ENCODE measurements around the gene MRPS24. TPM values are rescaled to one million over a fixed set of nuclear protein-coding genes. Genes with fewer than 3 reads are reported as not detected.

MRPS24 gene
- 100 to 1,000 TPM in 2 of 4 donors, 10 to 100 TPM in 2; 65.1 to 111 (median 95.6) TPM for total RNA-seq

GRCh38 chr7:43869006-43869866 is at the start of gene MRPS24:
TSS of gene MRPS24 (minus strand) at chr7:43869517. CDS start at chr7:43869495, 22 bp downstream.
- DNase-seq (ENCODE audit: low spot score in 2 of 2) = peak; percentile 97 to 98
- peaks cover 46% of the 10 kb centered on the region for H3K4me1 ChIP-seq
- no peaks in the 10 kb centered on the region for H3K9me3 ChIP-seq
- H3K27me3 ChIP-seq = no peaks in the 10 kb centered on the region
- TF ChIP-seq CTCF (IDR thresholded peaks at IDR 0.05) (no peak), POLR2A (IDR thresholded peaks at IDR 0.05) (peak in 1 of 2 donors; percentile 61), EP300 (IDR thresholded peaks at IDR 0.05) (no peak), POLR2AphosphoS5 (IDR thresholded peaks at IDR 0.05) (peak in 1 of 3 donors; percentile 65)
- H3K36me3 ChIP-seq = peaks cover 16% of the 10 kb centered on the region
- peak within 1 kb of the TSS; percentile 93 for H3K27ac ChIP-seq
- WGBS = 2% methylated on average over 34 of the region's 81 CpGs
- H3K4me3 ChIP-seq = peak within 1 kb of the TSS; percentile 64

GRCh38 chr7:43915907-43916306 is 46.6 kb upstream of the MRPS24 start:
- TF ChIP-seq EP300 (IDR thresholded peaks at IDR 0.05) (no peak), POLR2AphosphoS5 (IDR thresholded peaks at IDR 0.05) (no peak), CTCF (IDR thresholded peaks at IDR 0.05) (no peak), POLR2A (IDR thresholded peaks at IDR 0.05) (no peak)
- Histone ChIP-seq H3K9me3 (no peaks in the 10 kb centered on the region), H3K36me3 (no peaks in the 10 kb centered on the region), H3K27me3 (no peaks in the 10 kb centered on the region), H3K4me1 (no peaks in the 10 kb centered on the region), H3K4me3 (no peak overlapping the region), H3K27ac (no peak overlapping the region)
- no peak for DNase-seq (ENCODE audit: low spot score in 2 of 2)
- 98% methylated on average over 5 of the region's 5 CpGs for WGBS

GRCh38 chr7:43914795-43915194 is 45.5 kb upstream of the MRPS24 start:
- no peaks in the 10 kb centered on the region for H3K36me3 ChIP-seq
- H3K4me3 ChIP-seq = no peak overlapping the region
- TF ChIP-seq CTCF (IDR thresholded peaks at IDR 0.05) = no peak
- no peak for TF ChIP-seq POLR2A (IDR thresholded peaks at IDR 0.05)
- TF ChIP-seq EP300 (IDR thresholded peaks at IDR 0.05) = no peak
- TF ChIP-seq POLR2AphosphoS5 (IDR thresholded peaks at IDR 0.05) = no peak
- no peaks in the 10 kb centered on the region for H3K9me3 ChIP-seq
- no peaks in the 10 kb centered on the region for H3K27me3 ChIP-seq
- no peaks in the 10 kb centered on the region for H3K4me1 ChIP-seq
- no peak overlapping the region for H3K27ac ChIP-seq
- DNase-seq (ENCODE audit: low spot score in 2 of 2) = no peak
- WGBS = 93% methylated on average over 5 of the region's 5 CpGs

GRCh38 chr7:43906331-43907010 is 37.2 kb upstream of the MRPS24 start, which contains the start of gene URGCP:
TSS of gene URGCP (minus strand) at chr7:43906596. CDS start at chr7:43906575, 21 bp downstream.
- H3K36me3 ChIP-seq = no peaks in the 10 kb centered on the region
- peaks cover 28% of the 10 kb centered on the region for H3K4me1 ChIP-seq
- 0% methylated on average over 2 of the region's 73 CpGs for WGBS
- TF ChIP-seq POLR2AphosphoS5 (IDR thresholded peaks at IDR 0.05) = no peak
- no peak for TF ChIP-seq EP300 (IDR thresholded peaks at IDR 0.05)
- no peak for TF ChIP-seq POLR2A (IDR thresholded peaks at IDR 0.05)
- TF ChIP-seq CTCF (IDR thresholded peaks at IDR 0.05) = no peak
- H3K27ac ChIP-seq = peak within 1 kb of the TSS; percentile 92
- H3K4me3 ChIP-seq = peak within 1 kb of the TSS; percentile 82
- peak in 1 of 2 donors; percentile 68 for DNase-seq (ENCODE audit: low spot score in 2 of 2)
- H3K27me3 ChIP-seq = no peaks in the 10 kb centered on the region
- H3K9me3 ChIP-seq = no peaks in the 10 kb centered on the region

GRCh38 chr7:43905956-43906330 is 36.6 kb upstream of the MRPS24 start:
- peaks cover 28% of the 10 kb centered on the region for H3K4me1 ChIP-seq
- peak overlapping the region; percentile 92 for H3K27ac ChIP-seq
- peak overlapping the region; percentile 82 for H3K4me3 ChIP-seq
- no peaks in the 10 kb centered on the region for H3K9me3 ChIP-seq
- H3K36me3 ChIP-seq = no peaks in the 10 kb centered on the region
- no peaks in the 10 kb centered on the region for H3K27me3 ChIP-seq
- DNase-seq (ENCODE audit: low spot score in 2 of 2) = peak in 1 of 2 donors; percentile 67
- TF ChIP-seq POLR2A (IDR thresholded peaks at IDR 0.05) (no peak), CTCF (IDR thresholded peaks at IDR 0.05) (no peak)
- under 1% methylated on average over 8 of the region's 43 CpGs for WGBS

Data from suprapubic skin (tissue), 4 donors.